ENCODE results near the gene ZBTB7A. TPM values are rescaled to one million over a fixed set of nuclear protein-coding genes. Genes with fewer than 3 reads are reported as not detected.
A peak's percentile ranks its signal among the peaks of the same experiment; 100 is the strongest.

Gene ZBTB7A
- 10 to 100 TPM; 24.0 to 26.4 TPM for total RNA-seq

- intact Hi-C loops (cut with DNase I, micrococcal nuclease), result loop anchor here (1.0 to 5.0 kb wide), 24 partner anchors 22 to 1835 kb away; partner anchors contain the start of genes EEF2 (in 2 of the 2), MAP2K2 (in 2 of the 2), ANKRD24 (in 1 of the 2) and CACTIN (in 1 of the 2)
- Mint-ChIP-seq H3K36me3 (ENCODE audit: low read depth) (peaks cover 5% of the 10 kb centered on the region), H3K27ac (peak within 1 kb of the TSS; percentile 63), H3K27me3 (no peaks in the 10 kb centered on the region), H3K9me3 (ENCODE audit: low read depth) (no peaks in the 10 kb centered on the region), H3K4me1 (peaks cover 33% of the 10 kb centered on the region), H3K4me3 (peak within 1 kb of the TSS; percentile 71)
- ATAC-seq (peak; percentile 27), DNase-seq (peak; percentile 85)
- POLR2A ChIA-PET, result interaction anchor here (0.6 kb wide), 1 partner anchor 8 kb away, joined by 4 read pairs; no protein-coding TSS in a partner anchor
- CTCF ChIA-PET, result no interaction called here
These were observed at the start of gene ZBTB7A for GRCh38 chr19:4066682-4067395. ZBTB7A (minus strand) TSS chr19:4066899; CDS start chr19:4055232, 11,667 bp downstream.

- peak; percentile 27 for ATAC-seq
- H3K4me1 Mint-ChIP-seq, result peaks cover 14% of the 10 kb centered on the region
- H3K36me3 Mint-ChIP-seq (ENCODE audit: low read depth), result peaks cover 21% of the 10 kb centered on the region
- H3K9me3 Mint-ChIP-seq (ENCODE audit: low read depth), result no peaks in the 10 kb centered on the region
- H3K27me3 Mint-ChIP-seq, result no peaks in the 10 kb centered on the region
- ChIA-PET POLR2A (interaction anchor here (0.6 to 1.5 kb wide), 2 partner anchors 144 to 356 kb away, joined by 3 to 13 read pairs; no protein-coding TSS in a partner anchor), CTCF (interaction anchor here (0.7 to 1.2 kb wide), 2 partner anchors 24 to 58 kb away, joined by 3 read pairs; no protein-coding TSS in a partner anchor)
- intact Hi-C loops (cut with DNase I, micrococcal nuclease), result no loop called here
- DNase-seq, result peak; percentile 24
- no peak overlapping the region for H3K27ac Mint-ChIP-seq
- H3K4me3 Mint-ChIP-seq, result no peak overlapping the region
These were observed 49.2 kb upstream of the ZBTB7A start for GRCh38 chr19:4115818-4116385.

- H3K4me3 Mint-ChIP-seq, result no peak overlapping the region
These were observed 48.5 kb upstream of the ZBTB7A start for GRCh38 chr19:4115050-4115817.

DNA sequence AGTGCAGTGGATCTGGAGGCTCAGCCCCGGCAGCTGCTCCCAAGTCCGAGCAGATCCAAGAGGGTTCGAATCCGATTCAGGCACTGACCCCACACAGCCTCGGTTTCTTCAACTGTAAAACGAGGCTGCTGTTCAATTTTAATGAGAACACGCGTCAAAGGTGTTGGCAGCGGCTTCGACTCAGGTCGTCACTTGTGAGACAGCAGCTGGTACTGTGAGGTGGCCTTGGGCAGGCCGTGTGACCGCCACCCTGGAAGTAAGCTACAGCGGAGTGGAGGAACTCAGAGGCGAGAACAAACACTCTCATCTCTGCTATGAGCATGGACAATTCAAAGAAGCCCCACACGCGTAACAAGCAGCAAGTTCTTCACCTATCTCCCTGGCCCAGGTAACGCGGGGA, 47.5 kb upstream of the ZBTB7A start:
- no peak for ATAC-seq
- CTCF ChIA-PET, result interaction anchor here (0.7 to 0.8 kb wide), 3 partner anchors 24 to 834 kb away, joined by 3 to 5 read pairs (median 3); no protein-coding TSS in a partner anchor
- H3K4me1 Mint-ChIP-seq, result peaks cover 27% of the 10 kb centered on the region
- POLR2A ChIA-PET, result no interaction called here
- peaks cover 36% of the 10 kb centered on the region for H3K36me3 Mint-ChIP-seq (ENCODE audit: low read depth)
- no peak overlapping the region for H3K4me3 Mint-ChIP-seq
- H3K27ac Mint-ChIP-seq, result peak overlapping the region; percentile 25
- H3K27me3 Mint-ChIP-seq, result no peaks in the 10 kb centered on the region
- no peaks in the 10 kb centered on the region for H3K9me3 Mint-ChIP-seq (ENCODE audit: low read depth)
- no peak for DNase-seq
- intact Hi-C loops (cut with DNase I, micrococcal nuclease), result no loop called here

More at GRCh38 chr19:4115050-4115817, 48.5 kb upstream of the ZBTB7A start:
- intact Hi-C loops (cut with DNase I, micrococcal nuclease), result no loop called here
- no peaks in the 10 kb centered on the region for H3K9me3 Mint-ChIP-seq (ENCODE audit: low read depth)
- CTCF ChIA-PET, result interaction anchor here (0.6 to 1.2 kb wide), 4 partner anchors 26 to 1641 kb away, joined by 3 read pairs; no protein-coding TSS in a partner anchor
- no peaks in the 10 kb centered on the region for H3K27me3 Mint-ChIP-seq
- peak overlapping the region; percentile 75 for H3K27ac Mint-ChIP-seq
- ATAC-seq, result peak; percentile 98
- peaks cover 17% of the 10 kb centered on the region for H3K4me1 Mint-ChIP-seq
- POLR2A ChIA-PET, result interaction anchor here (0.6 to 1.5 kb wide), 2 partner anchors 143 to 356 kb away, joined by 3 to 13 read pairs; no protein-coding TSS in a partner anchor
- peaks cover 26% of the 10 kb centered on the region for H3K36me3 Mint-ChIP-seq (ENCODE audit: low read depth)
- peak; percentile 77 for DNase-seq

DNA sequence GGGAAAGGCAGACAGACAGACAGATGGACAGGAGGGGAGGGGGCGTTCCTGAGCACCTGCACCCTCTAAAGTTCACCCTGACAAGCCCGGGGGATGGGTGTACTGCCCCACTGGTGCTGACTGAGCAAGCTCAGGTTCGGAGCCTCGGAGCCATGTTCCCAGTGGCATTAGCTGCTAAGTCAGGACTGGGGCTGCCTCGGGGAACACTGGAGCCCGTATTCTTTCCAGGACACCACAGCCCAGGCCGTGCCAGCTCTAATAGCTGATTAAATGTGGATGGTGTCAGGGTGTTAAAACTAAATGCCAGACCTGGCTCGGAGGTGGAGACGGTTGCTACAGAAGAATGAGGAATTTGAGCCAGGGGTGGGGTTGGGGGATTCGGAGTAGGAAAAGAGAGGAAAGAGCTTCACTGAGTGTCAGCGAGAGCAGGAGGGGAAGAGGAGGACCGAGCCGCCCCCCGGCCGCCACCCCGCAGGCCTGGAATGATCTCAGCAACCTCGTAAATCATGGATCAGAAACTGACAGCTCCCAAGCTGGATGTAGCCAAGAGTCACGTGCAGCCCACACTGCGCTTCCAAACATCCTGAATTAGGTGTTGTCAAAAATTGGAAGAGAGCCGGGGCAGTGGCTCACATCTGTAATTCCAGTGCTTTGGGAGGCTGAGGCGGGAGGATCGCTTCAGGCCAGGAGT, 46.8 kb upstream of the ZBTB7A start:
- no peak overlapping the region for H3K27ac Mint-ChIP-seq
- intact Hi-C loops (cut with DNase I, micrococcal nuclease), result no loop called here

GRCh38 chr19:4112367-4112766, 45.7 kb upstream of the ZBTB7A start:
- Mint-ChIP-seq H3K36me3 (ENCODE audit: low read depth) (peaks cover 48% of the 10 kb centered on the region), H3K9me3 (ENCODE audit: low read depth) (no peaks in the 10 kb centered on the region), H3K4me3 (no peak overlapping the region), H3K27me3 (no peaks in the 10 kb centered on the region), H3K27ac (no peak overlapping the region), H3K4me1 (peaks cover 41% of the 10 kb centered on the region)
- ChIA-PET CTCF (interaction anchor here (0.6 kb wide), 1 partner anchor 25 kb away, joined by 3 read pairs; no protein-coding TSS in a partner anchor), POLR2A (no interaction called here)
- no peak for ATAC-seq
- intact Hi-C loops (cut with DNase I, micrococcal nuclease), result no loop called here
- DNase-seq, result no peak

More for the DNA sequence above, 46.8 kb upstream of the ZBTB7A start:
- Mint-ChIP-seq H3K27me3 (no peaks in the 10 kb centered on the region), H3K4me3 (no peak overlapping the region), H3K36me3 (ENCODE audit: low read depth) (peaks cover 42% of the 10 kb centered on the region), H3K4me1 (peaks cover 33% of the 10 kb centered on the region), H3K9me3 (ENCODE audit: low read depth) (no peaks in the 10 kb centered on the region)
- POLR2A ChIA-PET, result no interaction called here
- no peak for DNase-seq
- no peak for ATAC-seq
- CTCF ChIA-PET, result interaction anchor here (0.7 to 0.8 kb wide), 2 partner anchors 24 to 833 kb away, joined by 3 to 5 read pairs; no protein-coding TSS in a partner anchor

GRCh38 chr19:4109626-4109945, 42.9 kb upstream of the ZBTB7A start:
- DNase-seq (no peak), ATAC-seq (no peak)
- ChIA-PET CTCF (interaction anchor here (0.6 to 1.0 kb wide), 7 partner anchors 9 to 303 kb away, joined by 3 to 5 read pairs (median 3); no protein-coding TSS in a partner anchor), POLR2A (interaction anchor here (1.1 kb wide), 1 partner anchor 10 kb away, joined by 3 read pairs; no protein-coding TSS in a partner anchor)
- Mint-ChIP-seq H3K36me3 (ENCODE audit: low read depth) (peaks cover 61% of the 10 kb centered on the region), H3K9me3 (ENCODE audit: low read depth) (no peaks in the 10 kb centered on the region), H3K27me3 (no peaks in the 10 kb centered on the region), H3K27ac (peak overlapping the region; percentile 58), H3K4me3 (no peak overlapping the region), H3K4me1 (peaks cover 49% of the 10 kb centered on the region)
- intact Hi-C loops (cut with DNase I, micrococcal nuclease), result loop anchor here (2.0 to 5.0 kb wide), 2 partner anchors 42 to 43 kb away; partner anchors contain the start of gene ZBTB7A (in 2 of the 2)

- CTCF ChIA-PET, result interaction anchor here (0.7 to 1.0 kb wide), 6 partner anchors 10 to 108 kb away, joined by 3 to 5 read pairs (median 3); no protein-coding TSS in a partner anchor
- H3K36me3 Mint-ChIP-seq (ENCODE audit: low read depth), result peaks cover 57% of the 10 kb centered on the region
- H3K27me3 Mint-ChIP-seq, result no peaks in the 10 kb centered on the region
- H3K4me1 Mint-ChIP-seq, result peaks cover 51% of the 10 kb centered on the region
- ATAC-seq (peak; percentile 70), DNase-seq (peak; percentile 76)
- POLR2A ChIA-PET, result interaction anchor here (0.6 to 1.1 kb wide), 2 partner anchors 10 to 20 kb away, joined by 3 to 5 read pairs; no protein-coding TSS in a partner anchor
- no peak overlapping the region for H3K4me3 Mint-ChIP-seq
- peak overlapping the region; percentile 94 for H3K27ac Mint-ChIP-seq
- intact Hi-C loops (cut with DNase I, micrococcal nuclease), result loop anchor here (2.0 to 5.0 kb wide), 2 partner anchors 42 kb away; partner anchors contain the start of gene ZBTB7A (in 2 of the 2)
- no peaks in the 10 kb centered on the region for H3K9me3 Mint-ChIP-seq (ENCODE audit: low read depth)
These were observed 42.3 kb upstream of the ZBTB7A start for GRCh38 chr19:4108767-4109625.

DNA sequence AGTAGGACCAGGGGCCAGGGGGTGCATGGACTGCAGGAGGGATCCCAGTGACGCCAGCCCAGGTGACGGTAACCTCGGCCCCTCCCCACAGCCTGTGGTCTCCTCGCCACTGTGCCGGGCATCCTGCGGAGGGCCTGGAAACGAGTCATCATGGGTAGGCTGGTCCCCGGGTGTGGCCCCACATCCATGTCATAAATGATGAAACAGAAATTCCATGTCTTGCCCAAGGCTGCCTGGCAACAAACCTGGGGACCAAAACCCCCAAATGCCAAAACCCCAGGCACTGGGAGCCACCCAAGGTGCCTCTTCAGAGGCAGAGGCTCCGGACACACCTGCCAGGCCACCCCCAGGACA, 36.4 kb upstream of the ZBTB7A start:
- DNase-seq (peak; percentile 59), ATAC-seq (peak; percentile 14)
- H3K36me3 Mint-ChIP-seq (ENCODE audit: low read depth), result peaks cover 36% of the 10 kb centered on the region
- ChIA-PET CTCF (interaction anchor here (1.1 kb wide), 1 partner anchor 8 kb away, joined by 3 read pairs; no protein-coding TSS in a partner anchor), POLR2A (no interaction called here)
- H3K4me3 Mint-ChIP-seq, result no peak overlapping the region
- no peaks in the 10 kb centered on the region for H3K27me3 Mint-ChIP-seq
- H3K4me1 Mint-ChIP-seq, result peaks cover 36% of the 10 kb centered on the region
- H3K27ac Mint-ChIP-seq, result no peak overlapping the region
- H3K9me3 Mint-ChIP-seq (ENCODE audit: low read depth), result no peaks in the 10 kb centered on the region
- intact Hi-C loops (cut with DNase I, micrococcal nuclease), result no loop called here
